Thyroid gland (tissue), 4 donors: Measurements from ENCODE around the gene AMOT. TPM values are rescaled to one million over a fixed set of nuclear protein-coding genes. Genes with fewer than 3 reads are reported as not detected.

Experiments
- DNase-seq, 2 donors: peaks; one replicate each; pipeline ENCODE4 v3.0.0-alpha.2; 2019
- H3K27ac ChIP-seq, 3 donors: fragments of 200-600 bp; sonication (generic); 1 replicate in 2 of 3; 2 replicates in 1 of 3; pipeline ENCODE4 v1.5.1; 2016 to 2019; ENCODE audit warnings: mild to moderate bottlenecking in 1 of 3, moderate library complexity in 1 of 3
- H3K27me3 ChIP-seq: fragments of 200-600 bp; sonication (generic); one replicate; pipeline ENCODE4 v1.5.1; 2019
- H3K36me3 ChIP-seq, 2 donors: fragments of 200-600 bp; sonication (generic); one replicate each; pipeline ENCODE4 v1.5.1; 2016 to 2019
- H3K4me1 ChIP-seq, 2 donors: fragments of 200-600 bp; sonication (generic); one replicate each; pipeline ENCODE4 v1.5.1; 2017 to 2019
- H3K4me3 ChIP-seq, 3 donors: fragments of 200-600 bp; sonication (generic); replicated peaks in 1 of 3; 1 replicate in 2 of 3; 2 replicates in 1 of 3; pipeline ENCODE4 v1.5.1; 2016; ENCODE audit warnings: mild to moderate bottlenecking in 1 of 3
- H3K9me3 ChIP-seq: fragments of 200-600 bp; sonication (generic); one replicate; pipeline ENCODE4 v1.5.1; 2017
- POLR2A ChIP-seq, 2 donors: fragments of 450-650 bp; IDR thresholded peaks; one replicate each; pipeline ENCODE4 v1.6.1; 2017; ENCODE audit warnings: antibody characterized with exemption in 2 of 2, mild to moderate bottlenecking in 2 of 2, moderate library complexity in 1 of 2
- WGBS, 2 donors: methylation state at CpG; one replicate each; pipeline ENCODE4 v1.1.5; 2017; 5-methylcytosine and 5-hydroxymethylcytosine counted together
- intact Hi-C: fragments of 100-400 bp; cut with DNase I; formaldehyde crosslinking; loops from one replicate; pipeline ENCODE4 v1.15.1; 2023
- total RNA-seq, 4 donors: library from RNA; depleted of rRNA; stranded (reverse); fragments of >200 nt; gene quantifications; one replicate each; pipeline ENCODE4 v1.2.3, GENCODE V29; 2016
- TF ChIP-seq, protein P1 (sequence below), 6 experiments: fragments of 200-600 bp in 3 of 6; fragments of 450-650 bp in 3 of 6; sonication (generic) in 3 of 6; IDR thresholded peaks; one replicate each; pipeline ENCODE4 v1.5.1; 2016 to 2019; ENCODE audit warnings: antibody characterized with exemption in 6 of 6, mild to moderate bottlenecking in 2 of 6, inconsistent platforms in 1 of 6, moderate library complexity in 1 of 6

The AMOT gene
- total RNA-seq, 4 donors from 2014 or later = 8.0 to 20.7 (median 14.1) TPM

DNA sequence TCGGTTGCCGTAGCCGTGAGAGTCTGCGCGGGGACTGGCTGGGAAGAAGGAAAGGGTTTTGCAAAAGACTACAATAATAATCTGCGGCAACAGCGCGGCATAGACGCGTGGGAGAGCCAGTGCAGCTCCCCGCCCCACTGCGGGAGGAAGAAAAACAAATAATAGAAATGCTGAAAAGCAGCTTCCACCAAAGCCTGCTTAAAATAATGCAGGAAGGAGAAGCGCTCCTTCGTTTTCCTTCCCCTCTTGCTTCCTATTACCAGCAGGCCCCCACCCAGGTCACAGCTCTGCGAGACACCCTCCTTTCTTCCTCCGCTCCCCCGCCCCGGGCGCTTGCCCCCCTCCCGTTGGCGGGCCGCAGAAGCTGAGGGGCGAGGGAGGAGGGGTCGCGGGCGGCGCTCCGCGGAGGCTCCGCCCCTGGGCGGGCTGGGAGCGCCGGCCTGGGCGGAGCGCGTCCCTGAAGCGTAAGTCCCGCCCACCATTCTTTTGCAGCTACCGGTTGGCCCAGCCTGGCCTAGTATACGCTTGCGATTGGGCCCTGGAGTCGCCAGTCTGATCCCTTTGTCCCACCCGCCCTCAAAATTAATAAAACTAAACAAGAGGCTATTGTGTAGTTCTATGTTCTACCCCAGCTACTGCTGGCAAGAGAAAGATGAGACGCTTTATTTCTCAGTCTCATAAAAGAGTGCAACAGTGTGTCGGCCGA is 636 bp upstream of the AMOT start:
- Histone ChIP-seq H3K27me3 (no peaks in the 10 kb centered on the region), H3K4me1 (no peaks in the 10 kb centered on the region), H3K4me3 (peak overlapping the region in 2 of 3 donors; percentile 23 to 46), H3K9me3 (no peaks in the 10 kb centered on the region), H3K36me3 (no peaks in the 10 kb centered on the region), H3K27ac (peak overlapping the region in 2 of 3 donors; percentile 23 to 63)
- WGBS, 2 donors = 6 to 8% methylated on average over 17 to 23 of the region's 46 CpGs
- intact Hi-C loops = no loop called here
- DNase-seq = peak; percentile 73 to 77
- TF ChIP-seq, protein P1, sequence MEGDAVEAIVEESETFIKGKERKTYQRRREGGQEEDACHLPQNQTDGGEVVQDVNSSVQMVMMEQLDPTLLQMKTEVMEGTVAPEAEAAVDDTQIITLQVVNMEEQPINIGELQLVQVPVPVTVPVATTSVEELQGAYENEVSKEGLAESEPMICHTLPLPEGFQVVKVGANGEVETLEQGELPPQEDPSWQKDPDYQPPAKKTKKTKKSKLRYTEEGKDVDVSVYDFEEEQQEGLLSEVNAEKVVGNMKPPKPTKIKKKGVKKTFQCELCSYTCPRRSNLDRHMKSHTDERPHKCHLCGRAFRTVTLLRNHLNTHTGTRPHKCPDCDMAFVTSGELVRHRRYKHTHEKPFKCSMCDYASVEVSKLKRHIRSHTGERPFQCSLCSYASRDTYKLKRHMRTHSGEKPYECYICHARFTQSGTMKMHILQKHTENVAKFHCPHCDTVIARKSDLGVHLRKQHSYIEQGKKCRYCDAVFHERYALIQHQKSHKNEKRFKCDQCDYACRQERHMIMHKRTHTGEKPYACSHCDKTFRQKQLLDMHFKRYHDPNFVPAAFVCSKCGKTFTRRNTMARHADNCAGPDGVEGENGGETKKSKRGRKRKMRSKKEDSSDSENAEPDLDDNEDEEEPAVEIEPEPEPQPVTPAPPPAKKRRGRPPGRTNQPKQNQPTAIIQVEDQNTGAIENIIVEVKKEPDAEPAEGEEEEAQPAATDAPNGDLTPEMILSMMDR (IDR thresholded peaks at IDR 0.05) = no peak
- TF ChIP-seq POLR2A (IDR thresholded peaks at IDR 0.05) = no peak

DNA sequence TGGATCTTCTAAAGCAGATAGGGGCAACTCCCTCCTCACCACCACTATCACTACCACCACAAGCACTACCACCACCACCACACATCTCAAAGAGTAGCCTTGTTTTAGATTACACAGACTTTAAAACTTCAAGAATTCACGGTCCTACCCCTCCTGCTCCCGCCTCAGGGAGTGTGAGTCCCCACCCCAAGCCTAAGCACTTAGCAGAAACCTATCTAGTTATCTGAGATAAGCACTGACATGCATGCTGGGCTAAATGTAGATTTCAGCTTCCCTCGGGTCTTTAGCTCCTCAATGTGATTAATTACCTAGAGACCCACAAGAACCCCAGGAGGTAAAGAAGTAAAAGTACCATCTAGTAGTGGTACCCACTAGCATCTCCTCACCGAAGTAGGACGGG is 775 bp downstream of the AMOT start:
- TF ChIP-seq, protein P1 (IDR thresholded peaks at IDR 0.05) = no peak
- TF ChIP-seq POLR2A (IDR thresholded peaks at IDR 0.05) = no peak
- Histone ChIP-seq H3K4me3 (peak overlapping the region in 2 of 3 donors; percentile 46 to 66), H3K4me1 (no peaks in the 10 kb centered on the region), H3K27me3 (no peaks in the 10 kb centered on the region), H3K36me3 (no peaks in the 10 kb centered on the region), H3K9me3 (no peaks in the 10 kb centered on the region), H3K27ac (peak overlapping the region in 2 of 3 donors; percentile 40 to 63)
- intact Hi-C loops = no loop called here
- no peak for DNase-seq
- 14 to 30% methylated on average over 3 to 5 of the region's 5 CpGs for WGBS, 2 donors

DNA sequence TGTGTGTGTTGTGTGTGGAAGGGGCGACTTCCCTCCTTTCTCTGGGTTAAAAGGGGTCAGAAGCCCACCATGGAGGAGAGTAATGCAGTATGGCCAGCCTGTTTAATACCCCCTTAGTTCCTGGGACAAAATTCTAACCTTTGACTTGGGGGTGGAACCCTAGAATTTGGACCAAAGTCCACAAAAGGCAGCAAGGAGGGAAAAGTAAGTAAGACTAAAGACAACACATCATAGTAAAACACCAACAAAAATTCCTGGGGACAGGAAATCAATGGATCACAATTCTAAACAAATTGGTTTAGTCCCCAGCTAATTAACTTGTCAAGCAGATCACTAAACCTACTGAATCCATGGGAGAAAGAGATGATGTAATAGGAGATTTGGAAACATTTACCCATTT is 3.1 kb downstream of the AMOT start:
- TF ChIP-seq, protein P1 (IDR thresholded peaks at IDR 0.05) = no peak
- TF ChIP-seq POLR2A (IDR thresholded peaks at IDR 0.05) = no peak
- no peak for DNase-seq
- H3K36me3 ChIP-seq = no peaks in the 10 kb centered on the region
- H3K4me1 ChIP-seq = peaks cover 0 to 4% of the 10 kb centered on the region in 2 donors
- no peaks in the 10 kb centered on the region for H3K27me3 ChIP-seq
- H3K9me3 ChIP-seq = no peaks in the 10 kb centered on the region
- intact Hi-C loops = no loop called here
- H3K4me3 ChIP-seq = no peak overlapping the region
- H3K27ac ChIP-seq = no peak overlapping the region
- WGBS, 2 donors = 93 to 100% methylated on average over 1 of the region's 1 CpG

DNA sequence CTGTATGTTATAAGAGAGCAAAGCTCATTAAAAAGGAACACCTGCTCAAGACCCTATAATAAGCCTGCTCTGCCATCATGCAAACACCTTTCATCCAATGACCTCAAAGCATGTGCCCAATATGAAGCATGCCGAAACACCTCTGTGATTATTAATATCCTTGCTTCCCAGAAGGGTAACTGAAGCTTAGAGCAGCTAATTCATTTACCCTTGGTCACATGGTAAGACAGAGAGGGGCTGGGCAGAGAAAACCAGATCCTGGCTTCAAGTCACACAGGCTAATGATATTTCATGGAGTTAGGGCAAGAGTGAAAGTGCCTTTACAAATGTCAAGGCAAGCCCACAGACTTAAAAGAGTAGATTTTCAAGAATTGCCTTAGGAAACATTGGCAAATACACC is 5.6 kb downstream of the AMOT start:
- Histone ChIP-seq H3K27ac (no peak overlapping the region), H3K4me3 (no peak overlapping the region), H3K4me1 (peaks cover 0 to 4% of the 10 kb centered on the region in 2 donors), H3K27me3 (no peaks in the 10 kb centered on the region), H3K9me3 (no peaks in the 10 kb centered on the region), H3K36me3 (no peaks in the 10 kb centered on the region)
- WGBS, 2 donors = 100% methylated on average over 1 of the region's 1 CpG
- no peak for TF ChIP-seq POLR2A (IDR thresholded peaks at IDR 0.05)
- TF ChIP-seq, protein P1 (IDR thresholded peaks at IDR 0.05) = no peak
- DNase-seq = no peak
- intact Hi-C loops = no loop called here

DNA sequence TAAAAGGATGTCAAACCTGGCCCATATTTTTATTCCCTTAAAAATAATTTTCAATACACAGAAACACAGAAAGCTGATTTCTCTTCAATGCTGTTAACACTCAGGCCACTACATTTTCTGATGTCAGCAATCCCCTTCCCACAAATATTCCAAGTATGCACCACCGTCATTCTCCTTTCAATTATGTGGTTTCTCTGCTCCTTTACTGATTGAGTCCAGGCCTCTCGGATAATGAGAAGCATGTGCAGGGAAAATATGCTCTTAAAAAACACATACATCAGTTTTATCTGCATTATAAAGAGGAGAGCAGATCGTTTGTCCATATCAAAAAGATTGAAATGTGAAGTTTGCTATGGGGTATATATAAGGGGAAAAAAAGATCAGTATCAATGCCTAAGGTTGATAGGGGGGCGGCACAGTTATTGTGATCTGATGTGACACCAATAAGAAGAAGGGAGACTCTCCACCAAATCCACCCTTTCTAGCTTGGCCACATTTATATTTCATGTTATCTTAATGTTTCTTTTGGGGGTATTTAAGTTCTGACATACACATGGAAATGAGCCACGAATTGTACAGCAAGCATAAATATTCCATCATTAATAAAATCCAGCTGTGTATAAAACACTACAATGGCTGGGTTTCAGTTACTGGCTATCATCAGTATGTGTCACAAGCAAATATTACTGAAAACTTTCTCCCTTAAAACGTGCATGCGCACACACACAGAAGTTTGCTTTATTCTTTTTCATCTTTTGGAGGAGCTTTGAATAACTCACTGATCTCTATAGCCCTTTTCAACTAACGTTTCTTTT is 6.4 kb downstream of the AMOT start:
- intact Hi-C loops = no loop called here
- Histone ChIP-seq H3K27ac (no peak overlapping the region), H3K27me3 (no peaks in the 10 kb centered on the region), H3K9me3 (no peaks in the 10 kb centered on the region), H3K4me1 (peaks cover 0 to 4% of the 10 kb centered on the region in 2 donors), H3K36me3 (no peaks in the 10 kb centered on the region), H3K4me3 (no peak overlapping the region)
- TF ChIP-seq, protein P1 (IDR thresholded peaks at IDR 0.05) = no peak
- TF ChIP-seq POLR2A (IDR thresholded peaks at IDR 0.05) = no peak
- no peak for DNase-seq
- WGBS, 2 donors = 72 to 78% methylated on average over 8 of the region's 8 CpGs
